Endothelial cell of umbilical vein (primary cell): ENCODE measurements around the gene DUSP18. TPM values are rescaled to one million over a fixed set of nuclear protein-coding genes. Genes with fewer than 3 reads are reported as not detected.

ENCODE experiments used
- BruUV-seq: library from RNA; stranded (reverse); fragments of 400-500 nt; replicated peaks from 2 replicates; lab custom pipeline; 2021; lab: Mats Ljungman, UMichigan
- CTCF ChIA-PET: fragments of 300-600, 350-600 bp; sonication (Branson Sonifier 250); formaldehyde crosslinking; loops from one replicate; lab custom pipeline; 2021; ENCODE audit warnings: antibody characterized with exemption, inconsistent platforms; lab: Charles Lee
- POLR2A ChIA-PET: fragments of 300-600, 350-600 bp; sonication (Branson Sonifier 250); formaldehyde crosslinking; loops from one replicate; lab custom pipeline; 2021; ENCODE audit warnings: antibody characterized with exemption, inconsistent platforms; lab: Charles Lee
- DNase-seq: peaks from one replicate; pipeline ENCODE4 v3.0.0-alpha.2; 2011; ENCODE audit warnings: low read depth, low spot score
- FAIRE-seq: peaks from 2 replicates; lab custom pipeline; 2011; peaks lifted over from hg19 to GRCh38; lab: Jason Lieb, UNC
- H2AFZ ChIP-seq: 2 replicates; pipeline ENCODE4 v1.6.0; 2012; ENCODE audit warnings: low read depth, low read length, control low read depth, inconsistent platforms
- H3K27ac ChIP-seq: 2 replicates; pipeline ENCODE4 v1.5.1; 2011; ENCODE audit warnings: low read depth, mild to moderate bottlenecking, control low read depth, low read length, moderate library complexity; ENCODE audit not compliant: insufficient read depth
- H3K27me3 ChIP-seq, 2 experiments: 2 replicates each; pipeline versions ENCODE4 v1.6.0 to v1.6.1; 2011; ENCODE audit warnings: low read length in 2 of 2, mixed read lengths in 1 of 2; ENCODE audit not compliant: control insufficient read depth in 2 of 2, insufficient read depth in 2 of 2
- H3K36me3 ChIP-seq, 2 experiments: 2 replicates in 1 of 2; 3 replicates in 1 of 2; pipeline ENCODE4 v1.5.1; 2011; ENCODE audit warnings: low read length in 2 of 2, mild to moderate bottlenecking in 1 of 2, moderate library complexity in 1 of 2; ENCODE audit not compliant: control insufficient read depth in 2 of 2, insufficient read depth in 2 of 2; ENCODE audit errors: extremely low read depth in 1 of 2
- H3K4me1 ChIP-seq: 3 replicates; pipeline ENCODE4 v1.5.1; 2011; ENCODE audit warnings: mild to moderate bottlenecking, low read length; ENCODE audit not compliant: control insufficient read depth, insufficient read depth; ENCODE audit errors: extremely low read depth
- H3K4me2 ChIP-seq: 2 replicates; pipeline ENCODE4 v1.6.1; 2011; ENCODE audit warnings: low read length, control low read depth, mixed read lengths; ENCODE audit not compliant: insufficient read depth
- H3K4me3 ChIP-seq, 3 experiments: fragments of 200-600 bp in 1 of 3; sonication (generic), shearing (Covaris generic) in 1 of 3; replicated peaks in 1 of 3; 2 replicates each; pipeline ENCODE4 v1.5.1; 2011 to 2016; ENCODE audit warnings: control low read depth in 3 of 3, low read length in 3 of 3, mild to moderate bottlenecking in 2 of 3, inconsistent platforms in 1 of 3, low read depth in 1 of 3, moderate library complexity in 1 of 3; ENCODE audit not compliant: insufficient read depth in 1 of 3
- H3K79me2 ChIP-seq: 2 replicates; pipeline ENCODE4 v1.6.0; 2012; ENCODE audit warnings: low read length, inconsistent platforms; ENCODE audit not compliant: control insufficient read depth, insufficient read depth
- H3K9ac ChIP-seq: replicated peaks from 2 replicates; pipeline ENCODE3; 2011; ENCODE audit warnings: low read length, control low read depth; ENCODE audit not compliant: insufficient read depth; ENCODE audit errors: extremely low read depth
- H3K9me1 ChIP-seq: replicated peaks from 3 replicates; pipeline ENCODE4 v1.6.0; 2011; ENCODE audit warnings: mild to moderate bottlenecking, low read length; ENCODE audit not compliant: control insufficient read depth, insufficient read depth; ENCODE audit errors: extremely low read depth
- H3K9me3 ChIP-seq: replicated peaks from 2 replicates; pipeline ENCODE4 v1.5.1; 2012; ENCODE audit warnings: low read length, inconsistent platforms; ENCODE audit not compliant: control insufficient read depth, insufficient read depth
- H4K20me1 ChIP-seq: replicated peaks from 2 replicates; pipeline ENCODE3; 2011; ENCODE audit warnings: mild to moderate bottlenecking, low read length; ENCODE audit not compliant: control insufficient read depth, insufficient read depth; ENCODE audit errors: extremely low read depth
- FOS ChIP-seq: IDR thresholded peaks from 2 replicates; pipeline ENCODE4 v1.6.1; 2011; ENCODE audit warnings: mild to moderate bottlenecking, low read length, moderate library complexity, borderline replicate concordance; ENCODE audit not compliant: insufficient read depth
- GATA2 ChIP-seq: IDR thresholded peaks from 2 replicates; pipeline ENCODE4 v1.7.0; 2011; ENCODE audit warnings: low read depth, mild to moderate bottlenecking, moderate library complexity, mixed read lengths, low read length; ENCODE audit not compliant: insufficient read length, insufficient read depth
- JUN ChIP-seq: IDR thresholded peaks from 2 replicates; pipeline ENCODE4 v1.6.1; 2011; ENCODE audit warnings: borderline replicate concordance, low read depth; ENCODE audit not compliant: insufficient read length, insufficient read depth
- POLR2AphosphoS5 ChIP-seq: IDR thresholded peaks from 2 replicates; pipeline ENCODE4 v1.6.1; 2012; ENCODE audit warnings: low read depth, mild to moderate bottlenecking, control low read depth, low read length, moderate library complexity; ENCODE audit not compliant: insufficient read depth
- dilution Hi-C: fragments of 300-500 bp; cut with MboI; formaldehyde crosslinking; loops from one replicate; pipeline ENCODE4 v1.15.0; 2019; ENCODE audit warnings: low sequenced_read_pairs; ENCODE audit not compliant: extremely low pct_ligation_motif_present
- intact Hi-C: fragments of 100-400 bp; cut with micrococcal nuclease; formaldehyde crosslinking; loops from one replicate; pipeline ENCODE4 v1.10.0; 2022
- polyA plus RNA-seq, 4 experiments: library from polyadenylated mRNA; depleted of rRNA in 3 of 4; stranded (reverse) in 3 of 4; unstranded in 1 of 4; fragments of >200 nt; gene quantifications; 2 replicates each; pipeline versions ENCODE4 v1.2.1 to v1.2.3, GENCODE V29; 2011 to 2012; ENCODE audit warnings: missing spikeins in 1 of 4
- total RNA-seq: library from RNA; stranded (reverse); gene quantifications from 2 replicates; pipeline ENCODE4 v1.2.3, GENCODE V29; 2021
- TF ChIP-seq, protein P1 (sequence below): IDR thresholded peaks from 2 replicates; pipeline ENCODE4 v1.6.1; 2011; ENCODE audit not compliant: insufficient read depth, insufficient read length
- TF ChIP-seq, protein P2 (sequence below), 2 donors: IDR thresholded peaks; 1 replicate in 1 of 2; 2 replicates in 1 of 2; pipeline ENCODE4 v1.5.1; 2011; ENCODE audit warnings: low read length in 2 of 2, mild to moderate bottlenecking in 2 of 2, moderate library complexity in 2 of 2, control low read depth in 1 of 2, inconsistent platforms in 1 of 2, low read depth in 1 of 2; ENCODE audit not compliant: insufficient read depth in 1 of 2; ENCODE audit errors: extremely low read depth in 1 of 2

Gene DUSP18
- total and polyA plus RNA-seq, 2 donors (not counting 3 experiments of a cell fraction or from before 2014, with no cell fraction given): 18.3 to 30.1 TPM

DNA sequence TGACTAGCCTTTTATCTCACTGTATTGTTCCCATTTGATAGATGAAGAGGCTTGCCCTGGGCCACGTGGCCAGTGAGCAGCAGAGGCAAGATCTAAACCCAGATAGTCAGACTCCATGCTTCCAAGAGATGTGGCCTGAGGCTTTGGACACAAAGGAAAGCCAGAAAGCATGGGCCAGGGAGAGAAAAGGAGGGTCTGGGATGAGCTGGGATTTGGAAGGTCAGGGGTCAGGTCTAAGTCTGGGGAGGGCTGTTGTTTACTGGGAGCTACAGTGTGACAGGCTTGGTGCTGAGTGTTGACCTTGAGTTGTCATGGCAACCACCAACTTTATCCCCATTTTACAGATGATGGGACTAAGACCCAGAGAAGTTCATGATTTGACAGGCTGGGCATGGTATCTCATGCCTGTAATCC, 30.0 kb downstream of the DUSP18 start:
- H3K9me3 ChIP-seq: no peaks in the 10 kb centered on the region
- H4K20me1 ChIP-seq: no peaks in the 10 kb centered on the region
- BruUV-seq: no TSS peak
- no peak for FAIRE-seq
- H2AFZ ChIP-seq: no peak overlapping the region
- dilution Hi-C loops: no loop called here
- ChIA-PET CTCF (interaction anchor here (0.6 to 2.4 kb wide), 3 partner anchors 29 to 117 kb away, joined by 3 to 17 read pairs (median 3); no protein-coding TSS in a partner anchor), POLR2A (no interaction called here)
- no peaks in the 10 kb centered on the region for H3K9me1 ChIP-seq
- peaks cover 31% of the 10 kb centered on the region for H3K4me1 ChIP-seq
- H3K9ac ChIP-seq: no peak overlapping the region
- H3K36me3 ChIP-seq: no peaks in the 10 kb centered on the region
- H3K4me2 ChIP-seq: peak overlapping the region; percentile 95
- no peak overlapping the region for H3K27ac ChIP-seq
- peak; percentile 11 for DNase-seq
- peaks cover 52% of the 10 kb centered on the region for H3K79me2 ChIP-seq
- no peaks in the 10 kb centered on the region for H3K27me3 ChIP-seq
- intact Hi-C loops: no loop called here
- peak overlapping the region in 2 of 3 experiments; percentile 68 to 85 for H3K4me3 ChIP-seq
- no peak for TF ChIP-seq POLR2AphosphoS5
- peak; percentile 66 for TF ChIP-seq GATA2
- no peak for TF ChIP-seq JUN

DNA sequence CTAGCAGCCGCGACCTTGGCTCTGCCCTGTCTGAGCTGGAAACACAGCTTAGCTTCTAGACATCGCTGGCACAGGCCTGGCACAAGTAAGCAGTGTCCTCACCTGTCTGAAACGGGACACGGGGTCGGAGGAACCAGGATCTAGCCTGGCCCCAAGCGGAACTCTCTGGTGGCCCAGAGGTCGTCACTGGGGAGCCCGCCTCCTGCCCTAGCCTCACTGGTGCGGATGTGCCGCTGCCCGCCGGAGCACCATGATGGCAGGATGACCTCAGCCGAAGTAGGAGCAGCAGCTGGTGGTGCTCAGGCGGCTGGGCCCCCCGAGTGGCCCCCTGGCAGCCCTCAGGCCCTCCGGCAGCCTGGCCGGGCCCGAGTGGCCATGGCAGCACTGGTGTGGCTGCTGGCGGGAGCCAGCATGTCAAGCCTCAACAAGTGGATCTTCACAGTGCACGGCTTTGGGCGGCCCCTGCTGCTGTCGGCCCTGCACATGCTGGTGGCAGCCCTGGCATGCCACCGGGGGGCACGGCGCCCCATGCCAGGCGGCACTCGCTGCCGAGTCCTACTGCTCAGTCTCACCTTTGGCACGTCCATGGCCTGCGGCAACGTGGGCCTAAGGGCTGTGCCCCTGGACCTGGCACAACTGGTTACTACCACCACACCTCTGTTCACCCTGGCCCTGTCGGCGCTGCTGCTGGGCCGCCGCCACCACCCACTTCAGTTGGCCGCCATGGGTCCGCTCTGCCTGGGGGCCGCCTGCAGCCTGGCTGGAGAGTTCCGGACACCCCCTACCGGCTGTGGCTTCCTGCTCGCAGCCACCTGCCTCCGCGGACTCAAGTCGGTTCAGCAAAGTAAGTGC, 31.2 kb downstream of the DUSP18 start:
- H3K9ac ChIP-seq: peak overlapping the region; percentile 79
- CTCF ChIA-PET: interaction anchor here (1.0 to 4.4 kb wide), 15 partner anchors 9 to 118 kb away, joined by 3 to 486 read pairs (median 17); partner anchors contain the start of genes DUSP18, OSBP2 and TCN2
- dilution Hi-C loops: no loop called here
- H4K20me1 ChIP-seq: no peaks in the 10 kb centered on the region
- H3K4me2 ChIP-seq: peak overlapping the region; percentile 95
- peaks cover 31% of the 10 kb centered on the region for H3K4me1 ChIP-seq
- intact Hi-C loops: no loop called here
- no peaks in the 10 kb centered on the region for H3K36me3 ChIP-seq
- H3K9me1 ChIP-seq: no peaks in the 10 kb centered on the region
- BruUV-seq: no TSS peak
- H3K27ac ChIP-seq: peak overlapping the region; percentile 54
- no peaks in the 10 kb centered on the region for H3K9me3 ChIP-seq
- POLR2A ChIA-PET: interaction anchor here (0.6 to 1.6 kb wide), 3 partner anchors 14 to 1102 kb away, joined by 3 to 9 read pairs (median 6); no protein-coding TSS in a partner anchor
- no peaks in the 10 kb centered on the region for H3K27me3 ChIP-seq
- H3K79me2 ChIP-seq: peaks cover 45% of the 10 kb centered on the region
- peak; percentile 71 for FAIRE-seq
- H2AFZ ChIP-seq: peak overlapping the region; percentile 65
- peak overlapping the region; percentile 52 to 85 (median 68) for H3K4me3 ChIP-seq
- peak; percentile 31 for DNase-seq
- TF ChIP-seq, protein P1, sequence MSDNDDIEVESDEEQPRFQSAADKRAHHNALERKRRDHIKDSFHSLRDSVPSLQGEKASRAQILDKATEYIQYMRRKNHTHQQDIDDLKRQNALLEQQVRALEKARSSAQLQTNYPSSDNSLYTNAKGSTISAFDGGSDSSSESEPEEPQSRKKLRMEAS: no peak
- TF ChIP-seq FOS: no peak
- TF ChIP-seq, protein P2, sequence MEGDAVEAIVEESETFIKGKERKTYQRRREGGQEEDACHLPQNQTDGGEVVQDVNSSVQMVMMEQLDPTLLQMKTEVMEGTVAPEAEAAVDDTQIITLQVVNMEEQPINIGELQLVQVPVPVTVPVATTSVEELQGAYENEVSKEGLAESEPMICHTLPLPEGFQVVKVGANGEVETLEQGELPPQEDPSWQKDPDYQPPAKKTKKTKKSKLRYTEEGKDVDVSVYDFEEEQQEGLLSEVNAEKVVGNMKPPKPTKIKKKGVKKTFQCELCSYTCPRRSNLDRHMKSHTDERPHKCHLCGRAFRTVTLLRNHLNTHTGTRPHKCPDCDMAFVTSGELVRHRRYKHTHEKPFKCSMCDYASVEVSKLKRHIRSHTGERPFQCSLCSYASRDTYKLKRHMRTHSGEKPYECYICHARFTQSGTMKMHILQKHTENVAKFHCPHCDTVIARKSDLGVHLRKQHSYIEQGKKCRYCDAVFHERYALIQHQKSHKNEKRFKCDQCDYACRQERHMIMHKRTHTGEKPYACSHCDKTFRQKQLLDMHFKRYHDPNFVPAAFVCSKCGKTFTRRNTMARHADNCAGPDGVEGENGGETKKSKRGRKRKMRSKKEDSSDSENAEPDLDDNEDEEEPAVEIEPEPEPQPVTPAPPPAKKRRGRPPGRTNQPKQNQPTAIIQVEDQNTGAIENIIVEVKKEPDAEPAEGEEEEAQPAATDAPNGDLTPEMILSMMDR (IDR thresholded peaks at IDR 0.05; ENCODE audit: extremely low read depth in 1 of 2, insufficient read depth in 1 of 2, low read depth in 1 of 2, low read length in 2 of 2): peak in 1 of 2 donors; percentile 5
